GM12801 (cell line): ENCODE measurements around the gene RPL7A.

Experiments used
- CTCF ChIP-seq: IDR thresholded peaks from one replicate; pipeline ENCODE4 v1.5.1; 2011; ENCODE audit warnings: control low read depth; ENCODE audit not compliant: insufficient read length; ENCODE audit errors: extremely low read depth

Gene RPL7A

GRCh38 chr9:133323211-133323610, 24.8 kb upstream of the RPL7A start:
- no peak for TF ChIP-seq CTCF

DNA sequence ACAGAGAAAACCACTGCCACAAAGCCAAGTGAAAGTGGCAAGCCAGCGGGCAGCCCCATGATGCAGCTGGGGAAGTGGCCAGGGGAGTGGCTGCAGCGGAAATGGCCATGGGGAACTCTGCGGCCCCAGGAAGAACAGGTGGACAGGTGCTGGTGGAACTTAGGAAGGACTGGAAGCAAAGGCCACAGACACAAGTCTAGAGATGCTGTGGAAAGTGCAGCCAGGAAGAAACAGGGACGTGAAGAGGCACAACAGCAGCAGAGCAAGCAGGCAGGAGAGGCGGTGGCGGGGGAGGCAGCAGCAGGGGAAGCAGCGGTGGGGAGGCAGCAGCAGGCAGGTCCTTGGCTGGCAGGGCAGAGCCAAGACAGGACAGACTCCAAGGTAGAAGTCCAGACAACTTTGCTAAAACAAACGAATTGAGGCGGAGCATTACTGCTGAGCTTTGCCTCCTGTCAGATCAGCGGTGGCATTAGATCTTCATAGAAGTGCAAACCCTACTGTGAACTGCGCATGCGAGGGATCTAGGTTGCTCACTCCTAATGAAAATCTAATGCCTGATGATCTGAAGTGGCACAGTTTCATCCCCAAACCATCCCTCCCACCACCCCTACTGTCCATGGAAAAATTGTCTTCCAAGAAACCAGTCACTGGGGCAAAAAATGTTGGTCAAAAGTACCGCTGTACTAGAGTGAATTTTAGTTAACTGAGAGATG, 23.9 kb upstream of the RPL7A start:
- TF ChIP-seq CTCF: no peak

GRCh38 chr9:133327834-133328484, 20.1 kb upstream of the RPL7A start:
- no peak for TF ChIP-seq CTCF

GRCh38 chr9:133331221-133331620, 16.8 kb upstream of the RPL7A start:
- no peak for TF ChIP-seq CTCF

DNA sequence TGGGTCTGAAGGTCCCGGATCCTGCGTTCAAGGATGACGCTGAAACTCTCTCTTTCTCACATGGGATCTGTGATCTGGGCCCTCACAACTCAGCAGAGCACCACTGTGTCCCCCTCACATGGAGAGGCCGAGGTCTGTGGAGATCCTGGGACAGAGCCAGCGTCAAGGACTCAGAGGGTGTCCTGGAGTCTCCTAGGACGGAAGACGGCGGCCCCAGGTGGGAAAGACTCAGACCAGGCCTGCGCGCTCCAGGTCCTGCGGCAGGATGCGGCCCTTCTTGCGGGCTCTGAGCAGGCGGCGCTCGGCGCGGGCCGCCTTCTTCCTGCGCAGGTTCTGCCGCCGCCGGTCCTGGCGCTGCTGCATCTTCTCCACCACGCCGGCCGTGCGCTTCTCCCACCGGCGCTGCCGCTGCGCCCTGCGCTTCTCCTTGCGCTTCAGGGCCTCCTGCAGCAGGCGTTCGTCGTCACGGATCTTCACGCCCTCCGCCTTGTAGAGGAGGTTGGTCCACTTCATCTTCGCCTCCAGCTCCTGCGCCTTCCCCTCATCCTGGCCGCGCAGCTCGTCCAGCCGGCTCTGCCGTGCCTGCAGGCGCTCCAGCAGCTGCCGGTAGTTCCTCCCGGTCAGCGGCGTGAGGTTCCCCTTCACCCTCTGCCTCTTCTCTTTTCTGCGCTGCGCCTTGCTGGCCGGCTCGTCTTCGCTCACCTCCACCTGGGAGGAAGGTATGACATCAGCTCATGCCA, 16.2 kb upstream of the RPL7A start:
- no peak for TF ChIP-seq CTCF

- TF ChIP-seq CTCF: no peak
Observed at GRCh38 chr9:133332381-133332730, 15.7 kb upstream of the RPL7A start.

DNA sequence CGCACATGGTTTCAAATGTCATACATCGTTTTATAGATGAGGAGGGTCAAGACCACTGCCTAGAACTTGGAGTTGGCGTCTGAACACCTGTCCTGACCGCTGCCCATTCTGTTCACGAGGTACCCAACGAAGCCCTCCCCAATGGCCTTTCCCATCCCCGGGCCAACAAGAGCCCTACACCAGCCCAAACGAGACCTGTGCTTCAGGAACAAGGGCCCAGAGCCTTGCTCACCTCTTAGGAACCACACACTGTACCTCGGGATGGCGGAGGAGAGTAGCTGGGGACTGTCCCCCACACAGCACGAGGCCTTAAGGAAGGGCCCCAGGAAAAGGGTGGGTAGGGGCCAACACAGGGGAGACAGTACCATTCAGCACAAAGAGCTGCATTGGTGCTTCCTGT, 15.0 kb upstream of the RPL7A start:
- TF ChIP-seq CTCF: no peak
